ENCODE results near the gene RNPC3.

GRCh38 chr1:103563056-103563455 lies 37.6 kb downstream of the RNPC3 start:
- TF ChIP-seq GATA2 (IDR thresholded peaks at IDR 0.05; ENCODE audit: low read depth, low read length) (no peak), GATA3 (IDR thresholded peaks at IDR 0.05; ENCODE audit: low read depth, low read length) (no peak)

Measured in SH-SY5Y (cell line).